ENCODE results near the gene LDB1.

The LDB1 gene

GRCh38 chr10:102134416-102134815 lies 14.2 kb upstream of the LDB1 start:
- DNase-seq, result no peak

GRCh38 chr10:102133373-102134195 lies 13.4 kb upstream of the LDB1 start:
- DNase-seq, result peak; percentile 82

DNA sequence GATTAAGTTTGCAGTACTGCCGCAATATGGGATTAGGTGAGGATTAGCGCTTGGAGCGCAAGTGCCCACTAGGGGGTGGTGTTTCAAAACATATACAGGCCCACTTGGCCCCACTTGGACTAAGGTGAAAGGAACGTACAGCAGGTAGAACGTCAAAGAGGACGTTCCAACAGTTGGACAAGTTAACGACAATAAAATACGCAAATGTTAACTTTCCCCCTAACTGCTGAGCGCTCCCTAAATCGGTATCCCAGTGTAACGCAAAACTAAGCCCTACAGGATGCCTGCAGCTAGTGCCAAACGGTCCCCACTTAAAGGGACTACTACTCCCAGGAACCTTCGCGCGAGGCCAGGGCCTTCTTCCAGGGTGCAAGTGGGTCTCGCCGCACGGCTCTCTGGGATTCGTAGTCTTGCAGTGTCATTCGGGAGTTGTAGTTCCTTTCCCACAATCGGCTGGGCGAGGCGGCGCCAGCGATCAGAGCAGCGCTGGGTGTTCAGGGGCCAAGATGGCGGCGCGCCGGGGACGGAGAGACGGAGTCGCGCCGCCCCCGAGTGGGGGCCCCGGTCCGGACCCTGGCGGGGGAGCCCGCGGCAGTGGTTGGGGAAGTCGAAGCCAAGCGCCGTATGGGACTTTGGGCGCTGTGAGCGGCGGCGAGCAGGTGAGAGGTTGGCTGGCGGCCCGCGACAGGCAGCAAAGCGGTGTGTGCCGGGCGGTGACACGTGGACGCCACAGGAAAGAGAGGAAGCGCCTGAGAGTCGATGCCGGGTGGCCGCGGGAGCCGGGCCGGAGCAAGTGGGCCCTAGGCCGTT lies 12.6 kb upstream of the LDB1 start, which contains the start of gene PPRC1:
TSS of gene PPRC1 (plus strand) at position 478 of the 810 bp plus-strand sequence. CDS start at position 507, 29 bp downstream.
- peak; percentile 99 for DNase-seq

GRCh38 chr10:102132193-102132562 lies 12.0 kb upstream of the LDB1 start:
- DNase-seq, result no peak

DNA sequence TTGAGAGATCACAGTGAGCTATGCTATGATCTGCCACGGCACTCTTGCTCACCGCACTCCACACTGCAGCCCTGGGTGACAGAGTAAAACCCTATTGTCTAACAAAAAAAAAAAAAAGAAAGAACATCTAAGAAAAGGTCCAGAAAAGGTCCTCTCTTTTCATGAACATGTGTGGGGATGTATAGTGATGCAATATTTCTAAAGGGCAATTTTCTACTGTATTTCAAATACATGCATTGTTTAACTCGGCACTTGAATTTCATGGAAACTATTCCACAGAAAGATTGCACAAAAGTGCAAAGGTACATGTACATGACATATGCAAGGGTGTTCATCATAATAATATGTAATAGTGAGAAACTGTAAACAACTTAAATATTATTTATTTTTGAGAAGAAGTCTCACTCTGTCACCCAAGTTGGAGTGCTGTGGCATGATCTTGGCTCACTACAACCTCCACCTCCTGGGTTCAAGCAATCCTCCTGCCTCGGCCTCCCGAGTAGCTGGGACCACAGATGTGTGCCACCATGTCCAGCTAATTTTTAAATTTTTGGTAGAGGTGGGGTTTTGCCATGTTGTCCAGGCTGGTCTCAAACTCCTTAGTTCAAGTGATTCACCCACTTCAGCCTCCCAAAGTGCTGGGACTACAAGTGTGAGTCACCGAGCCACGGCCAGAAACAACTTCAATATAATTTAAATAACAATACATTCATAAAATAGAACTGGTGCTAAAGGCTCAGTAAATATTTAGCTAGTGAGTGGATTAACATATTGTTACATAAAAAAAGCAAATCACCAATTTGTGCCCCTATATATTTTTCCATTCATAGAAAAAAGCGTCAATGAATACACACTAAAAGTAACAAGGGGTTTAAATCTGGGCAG lies 11.4 kb upstream of the LDB1 start:
- DNase-seq, result peak; percentile 47

- no peak for DNase-seq
Observed at GRCh38 chr10:102123223-102123622, 3.1 kb upstream of the LDB1 start.

GRCh38 chr10:102122450-102122849 lies 2.3 kb upstream of the LDB1 start:
- DNase-seq, result no peak

GRCh38 chr10:102121739-102122372 lies 1.7 kb upstream of the LDB1 start:
- DNase-seq, result peak; percentile 79

DNA sequence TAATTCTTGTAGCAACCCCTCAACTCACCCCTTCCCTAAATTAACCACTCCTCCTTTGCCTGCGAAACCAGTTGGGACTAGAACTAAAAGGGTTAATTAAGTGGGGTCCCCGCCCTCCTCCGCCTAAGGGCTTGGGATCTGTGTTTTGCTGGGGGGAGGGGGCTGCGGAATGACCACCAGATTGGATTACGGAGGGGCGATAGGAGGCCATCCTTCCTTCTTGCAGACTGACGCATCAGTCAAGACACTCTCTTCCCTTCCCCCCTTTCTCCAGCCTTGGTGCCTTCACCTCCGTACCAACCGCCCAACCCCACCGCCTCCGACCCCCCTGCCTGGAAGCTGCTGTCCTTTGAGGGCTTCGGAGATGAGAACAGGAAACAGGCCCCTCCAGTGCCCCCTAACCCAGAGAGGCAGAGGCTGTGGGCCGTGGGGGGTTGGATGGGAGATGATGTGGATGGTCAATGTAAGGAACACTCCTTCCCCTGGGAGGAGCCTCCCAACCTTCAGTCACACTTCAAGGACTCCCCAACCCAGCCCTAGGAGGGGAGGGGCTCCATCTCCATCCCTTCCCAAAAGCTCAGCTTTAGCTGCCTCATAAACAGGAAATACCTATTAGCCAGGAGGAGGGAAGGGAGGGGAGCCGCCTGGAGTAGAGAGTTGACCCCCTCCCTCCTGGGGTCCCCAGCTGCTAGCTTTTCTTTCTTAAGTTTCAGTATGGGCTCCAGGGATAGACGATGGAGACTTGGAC lies 997 bp upstream of the LDB1 start:
- peak; percentile 96 for DNase-seq

DNA sequence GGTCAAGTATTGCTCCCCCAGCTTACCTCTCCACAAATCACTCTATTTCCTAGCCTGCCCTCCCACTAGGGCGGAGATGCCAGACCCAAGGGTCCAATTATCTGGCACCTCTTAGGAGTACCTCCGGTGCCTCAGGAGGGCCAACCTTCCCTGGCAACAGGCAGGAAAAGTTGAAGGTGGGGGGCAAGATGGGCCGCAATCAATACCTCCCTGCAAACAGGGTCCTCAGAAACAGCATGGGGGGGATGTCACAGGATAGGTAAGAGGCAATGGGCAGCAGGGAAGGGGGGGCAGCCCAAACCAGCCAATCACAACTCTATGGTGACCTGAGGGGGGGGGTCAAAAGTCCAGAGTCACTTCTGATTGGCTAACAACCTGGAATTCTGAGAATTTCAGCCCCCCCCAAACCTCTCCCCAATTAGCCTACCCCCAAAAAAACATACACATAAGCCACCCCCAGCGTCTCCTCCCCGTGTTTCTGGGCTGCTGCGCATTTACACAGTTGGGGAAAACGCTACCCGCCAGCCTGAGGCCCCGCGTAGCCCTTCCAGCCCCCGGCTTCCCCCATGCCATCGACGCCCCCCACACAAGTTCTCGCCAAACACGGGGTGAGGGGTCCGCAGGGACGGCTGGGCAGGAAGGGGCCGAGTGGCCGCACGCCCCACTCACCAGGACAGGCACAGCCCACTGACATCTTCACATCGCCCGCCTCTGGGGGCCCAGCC lies 589 bp downstream of the LDB1 start:
- peak; percentile 88 for DNase-seq

DNA sequence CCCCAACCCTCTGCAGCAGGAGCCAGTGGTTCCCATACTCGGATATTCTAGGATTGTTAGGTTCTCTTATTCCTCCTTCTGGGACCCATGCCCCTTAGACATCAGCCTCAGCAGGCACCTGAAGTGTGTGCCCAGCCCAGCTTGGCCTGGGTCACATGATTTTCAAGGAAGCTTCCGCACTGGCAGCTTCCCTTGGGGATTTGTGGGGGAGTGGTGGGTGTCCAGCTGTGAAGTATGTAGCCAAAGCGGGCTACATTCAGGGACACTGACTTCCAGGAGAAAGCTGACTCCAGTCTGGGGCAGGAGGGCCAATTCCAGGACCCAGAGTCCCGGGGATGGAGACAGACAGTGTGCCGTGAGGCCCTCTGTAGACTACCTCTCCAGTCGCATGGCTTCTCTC lies 1.3 kb downstream of the LDB1 start:
- DNase-seq, result peak; percentile 41

DNA sequence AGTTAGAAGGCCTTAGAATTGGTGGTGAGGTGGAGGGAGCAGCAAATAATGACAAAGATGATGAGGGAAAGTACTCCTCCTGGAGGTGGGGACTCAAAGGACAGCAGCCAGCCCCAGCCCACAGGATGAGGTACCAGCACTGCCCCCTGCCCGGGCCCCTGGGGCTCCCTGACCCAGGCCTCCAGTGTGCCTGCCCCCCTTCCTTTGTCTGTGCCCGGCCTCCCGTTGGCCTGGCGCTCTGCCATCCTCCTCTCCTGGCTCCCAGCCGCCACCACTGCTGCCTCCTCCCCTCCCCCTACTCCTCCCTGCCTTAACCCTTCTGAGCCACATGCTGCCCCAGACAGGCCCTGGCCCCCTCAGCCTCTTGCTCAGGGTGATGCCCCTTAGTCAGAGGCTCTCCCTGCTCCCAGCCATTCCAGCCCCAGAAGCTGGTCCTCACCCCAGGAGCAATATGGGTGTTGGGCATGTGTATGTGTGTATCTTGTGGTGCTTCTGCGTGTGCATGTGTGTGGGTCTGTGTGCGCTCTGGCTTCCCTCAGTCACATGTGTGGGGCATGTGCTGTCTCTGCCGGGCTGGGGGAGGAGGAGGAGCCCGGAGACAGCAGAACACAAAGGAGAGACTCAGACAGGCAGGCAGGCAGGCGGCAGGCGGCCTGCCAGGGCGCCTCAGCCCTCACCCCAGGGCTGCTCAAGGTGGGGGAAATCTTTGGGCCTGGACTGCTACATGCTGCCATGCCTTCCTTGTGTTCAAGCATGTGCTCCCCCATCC lies 2.6 kb downstream of the LDB1 start:
- peak; percentile 92 for DNase-seq

DNA sequence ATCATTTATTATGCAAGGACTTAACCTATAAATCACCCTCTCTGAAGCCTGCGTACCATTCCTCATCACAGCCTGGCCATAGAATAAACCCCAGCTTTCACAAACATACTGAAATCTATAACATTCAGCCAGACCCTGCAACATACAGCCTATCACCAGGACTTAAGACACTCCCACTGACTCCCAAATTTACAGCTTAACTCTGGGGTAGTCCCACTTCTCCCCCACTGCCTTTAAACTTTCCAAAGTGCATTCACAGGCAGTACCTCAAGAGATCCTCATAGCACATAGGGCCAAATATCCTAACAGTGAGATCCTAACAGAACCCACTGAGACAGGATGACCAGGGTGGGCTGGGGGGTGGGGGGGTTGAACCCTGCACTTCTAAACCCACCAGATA lies 3.5 kb downstream of the LDB1 start:
- DNase-seq, result no peak

- peak; percentile 36 for DNase-seq
Observed at GRCh38 chr10:102115775-102116174, 4.4 kb downstream of the LDB1 start.

GRCh38 chr10:102114861-102115618 lies 5.1 kb downstream of the LDB1 start:
- peak; percentile 87 for DNase-seq

DNA sequence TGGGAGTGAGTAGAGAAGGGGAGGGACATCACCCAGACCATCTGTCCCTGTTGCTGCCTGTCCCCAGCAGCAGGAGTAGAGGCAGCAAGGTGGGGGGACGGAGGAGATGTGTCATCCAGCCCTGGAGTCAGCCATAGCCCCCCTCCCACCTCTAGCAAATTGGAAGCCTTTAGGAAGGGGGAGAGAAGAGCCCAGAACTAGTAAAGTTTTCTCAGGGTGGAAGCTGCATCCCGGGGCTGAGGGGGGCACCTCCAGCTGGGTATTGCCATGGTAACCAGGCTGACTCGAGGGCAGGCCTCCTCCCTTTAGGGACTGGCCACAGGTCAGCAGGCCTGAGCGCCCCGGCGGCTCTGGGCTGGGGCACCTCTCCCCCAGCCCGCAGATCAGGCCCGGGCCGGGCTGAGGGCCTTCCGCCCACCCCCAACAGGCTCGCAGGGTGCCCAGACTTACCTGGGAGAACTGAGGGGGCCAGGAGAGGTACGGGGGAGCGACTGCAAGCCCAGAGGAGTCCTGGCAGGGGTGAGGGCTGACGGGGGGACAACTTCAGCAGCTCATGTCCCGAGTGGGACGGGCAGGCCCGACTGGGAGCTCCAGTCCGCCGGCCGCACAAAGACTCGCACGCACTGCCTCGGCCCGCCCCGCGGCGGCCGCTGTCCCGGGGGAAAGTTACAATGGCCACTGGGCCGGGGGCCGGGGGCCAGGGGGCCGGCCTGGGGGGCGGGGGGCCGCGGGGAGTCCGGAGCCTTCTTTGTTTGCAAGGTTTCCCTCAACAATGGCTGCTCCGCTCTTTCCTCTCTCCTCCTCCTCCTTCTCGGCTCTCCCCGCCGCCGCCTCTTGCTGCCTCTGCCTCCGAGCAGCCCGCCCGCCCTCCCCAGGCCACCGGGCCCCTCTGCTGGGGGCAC lies 6.0 kb downstream of the LDB1 start:
- no peak for DNase-seq

DNA sequence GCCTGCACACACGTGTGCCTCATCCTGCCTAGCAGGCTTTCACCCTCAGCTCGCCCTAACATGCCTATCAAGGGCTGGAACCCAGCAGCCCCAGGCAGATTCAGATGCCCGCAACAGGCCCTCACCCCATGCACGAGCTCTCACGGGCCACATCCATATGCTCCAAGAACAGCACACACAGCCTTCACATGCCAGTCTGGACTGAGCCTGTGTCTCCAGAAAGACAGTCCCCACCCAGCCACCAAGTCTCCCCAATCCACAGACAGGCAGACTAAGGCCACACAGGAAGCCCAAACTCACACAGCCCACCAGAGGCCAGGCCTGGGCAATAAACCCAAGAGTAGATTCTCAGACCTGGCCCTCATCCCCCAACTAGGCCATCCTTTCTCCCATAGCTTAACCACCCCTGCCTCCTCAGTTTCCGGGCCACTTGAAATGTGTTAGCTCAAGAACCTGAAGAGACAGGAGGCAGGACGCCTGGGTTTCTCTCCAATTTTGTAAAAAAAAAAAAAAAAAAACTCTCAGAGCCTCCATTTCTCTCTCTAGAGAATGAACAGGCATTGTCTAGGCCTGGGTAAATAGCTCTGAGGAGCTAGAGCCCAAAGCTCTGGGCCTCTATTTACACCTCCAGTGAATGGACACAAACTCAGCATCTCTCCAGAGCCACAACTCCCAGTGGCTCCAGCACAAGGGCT lies 6.8 kb downstream of the LDB1 start:
- no peak for DNase-seq

All from fibroblast of skin of right quadriceps (primary cell).